CD4-positive, alpha-beta T cell treated with Interleukin-6 for 4 hours (primary cell): ENCODE data around the gene LIMK1.

Experiments used
- DNase-seq: peaks from one replicate; pipeline ENCODE4 v3.0.0-alpha.2; 2020; ENCODE audit warnings: mixed read lengths

Gene LIMK1

GRCh38 chr7:74056096-74056915, 27.3 kb upstream of the LIMK1 start:
- no peak for DNase-seq

- DNase-seq = no peak
Observed at GRCh38 chr7:74057216-74057925, 26.2 kb upstream of the LIMK1 start.

GRCh38 chr7:74057987-74058386, 25.6 kb upstream of the LIMK1 start:
- no peak for DNase-seq

GRCh38 chr7:74058486-74058885, 25.1 kb upstream of the LIMK1 start:
- DNase-seq = no peak

- no peak for DNase-seq
Observed at GRCh38 chr7:74059037-74059436, 24.6 kb upstream of the LIMK1 start.

GRCh38 chr7:74059681-74060588, 23.7 kb upstream of the LIMK1 start:
- no peak for DNase-seq

GRCh38 chr7:74061840-74062539, 21.6 kb upstream of the LIMK1 start:
- peak; percentile 67 for DNase-seq

GRCh38 chr7:74063223-74063641, 20.4 kb upstream of the LIMK1 start:
- no peak for DNase-seq

GRCh38 chr7:74063646-74064045, 20.0 kb upstream of the LIMK1 start:
- DNase-seq = no peak

- DNase-seq = no peak
Observed at GRCh38 chr7:74064696-74065095, 18.9 kb upstream of the LIMK1 start.

- DNase-seq = no peak
Observed at GRCh38 chr7:74066626-74067025, 17.0 kb upstream of the LIMK1 start.

GRCh38 chr7:74068378-74069085, 15.1 kb upstream of the LIMK1 start:
- no peak for DNase-seq

- DNase-seq = no peak
Observed at GRCh38 chr7:74069086-74069541, 14.5 kb upstream of the LIMK1 start.

GRCh38 chr7:74069790-74070618, 13.6 kb upstream of the LIMK1 start:
- no peak for DNase-seq

GRCh38 chr7:74070619-74070921, 13.0 kb upstream of the LIMK1 start:
- DNase-seq = no peak

- DNase-seq = no peak
Observed at GRCh38 chr7:74071121-74071520, 12.5 kb upstream of the LIMK1 start.

GRCh38 chr7:74074770-74075169, 8.8 kb upstream of the LIMK1 start:
- DNase-seq = no peak

- DNase-seq = no peak
Observed at GRCh38 chr7:74078461-74078860, 5.1 kb upstream of the LIMK1 start.

GRCh38 chr7:74082770-74083116, 861 bp upstream of the LIMK1 start:
- DNase-seq = no peak

GRCh38 chr7:74083928-74084721, 521 bp downstream of the LIMK1 start:
- peak; percentile 47 for DNase-seq
